GM12878 (cell line): Measurements from ENCODE around the gene LRRC63. TPM values are rescaled to one million over a fixed set of nuclear protein-coding genes. Genes with fewer than 3 reads are reported as not detected.

ENCODE experiments used
- ATAC-seq: fragments of 200-7000 bp; cut with Tn5 transposase; 3 replicates; pipeline ENCODE4 v1.9.1; 2020; ENCODE audit warnings: mild to moderate bottlenecking, moderate library complexity
- BruUV-seq: library from RNA; stranded (reverse); fragments of 400-500 nt; replicated peaks from 2 replicates; lab custom pipeline; 2021; lab: Mats Ljungman, UMichigan
- CTCF ChIA-PET: fragments of 300-600 bp; sonication (Branson Sonifier 250); formaldehyde crosslinking; extraction: SDS; loops from one replicate; lab custom pipeline; 2021; ENCODE audit warnings: inconsistent platforms; lab: Yijun Ruan, JAX
- POLR2A ChIA-PET: fragments of 350-600 bp; formaldehyde crosslinking; extraction: SDS; loops from one replicate; lab custom pipeline; 2021; ENCODE audit warnings: inconsistent platforms; lab: Charles Lee
- RAD21 ChIA-PET: fragments of 300-600 bp; sonication (Branson Sonifier 250); formaldehyde crosslinking; loops from one replicate; lab custom pipeline; 2023; ENCODE audit warnings: antibody characterized with exemption; ENCODE audit not compliant: unreplicated experiment; lab: Charles Lee
- SMC1A ChIA-PET: fragments of 300-600 bp; sonication (Branson Sonifier 250); formaldehyde crosslinking; loops from one replicate; lab custom pipeline; 2023; ENCODE audit not compliant: unreplicated experiment, uncharacterized antibody; lab: Charles Lee
- DNase-seq: peaks from one replicate; pipeline ENCODE4 v3.0.0-alpha.2; 2011; ENCODE audit warnings: low read depth, low spot score
- FAIRE-seq: peaks from 3 replicates; lab custom pipeline; 2011; peaks lifted over from hg19 to GRCh38; lab: Jason Lieb, UNC
- H2AFZ ChIP-seq: 2 replicates; pipeline ENCODE4 v1.6.0; 2011; ENCODE audit warnings: low read depth, low read length, control low read depth; ENCODE audit not compliant: control insufficient read depth
- H3K27ac ChIP-seq: 2 replicates; pipeline ENCODE4 v1.5.1; 2011; ENCODE audit warnings: control low read depth; ENCODE audit not compliant: control insufficient read depth, insufficient read depth
- H3K27me3 ChIP-seq, 2 experiments: replicated peaks in 1 of 2; 2 replicates each; pipeline versions ENCODE4 v1.6.0 to v1.6.1; 2011; ENCODE audit warnings: low read length in 1 of 2; ENCODE audit not compliant: control insufficient read depth in 2 of 2, insufficient read depth in 2 of 2
- H3K36me3 ChIP-seq, 2 experiments: 2 replicates each; pipeline ENCODE4 v1.5.1; 2011; ENCODE audit warnings: low read length in 1 of 2; ENCODE audit not compliant: control insufficient read depth in 2 of 2, insufficient read depth in 2 of 2
- H3K4me1 ChIP-seq: 2 replicates; pipeline ENCODE4 v1.6.1; 2011; ENCODE audit warnings: mild to moderate bottlenecking, low read length, moderate library complexity, mixed read lengths; ENCODE audit not compliant: control insufficient read depth, insufficient read depth
- H3K4me2 ChIP-seq: 2 replicates; pipeline ENCODE4 v1.6.0; 2011; ENCODE audit warnings: control low read depth; ENCODE audit not compliant: control insufficient read depth, insufficient read depth
- H3K4me3 ChIP-seq: fragments of 200-600 bp; sonication (generic); 2 replicates; pipeline ENCODE4 v1.5.1; 2016
- H3K79me2 ChIP-seq: 2 replicates; pipeline ENCODE4 v1.6.0; 2011; ENCODE audit warnings: low read length; ENCODE audit not compliant: control insufficient read depth, insufficient read depth
- H3K9ac ChIP-seq: 2 replicates; pipeline ENCODE4 v1.8.0; 2011; ENCODE audit warnings: low read length, control low read depth, mixed read lengths; ENCODE audit not compliant: control insufficient read depth, insufficient read depth
- H3K9me3 ChIP-seq: replicated peaks from 3 replicates; pipeline ENCODE4 v1.5.1; 2011; ENCODE audit warnings: mild to moderate bottlenecking, low read length; ENCODE audit not compliant: control insufficient read depth, insufficient read depth
- H4K20me1 ChIP-seq: 2 replicates; pipeline ENCODE4 v1.6.0; 2011; ENCODE audit not compliant: control insufficient read depth, insufficient read depth
- CHD4 ChIP-seq: fragments of 200-600 bp; sonication (generic); IDR thresholded peaks from 2 replicates; pipeline ENCODE4 v1.6.1; 2016; ENCODE audit warnings: mild to moderate bottlenecking
- DPF2 ChIP-seq: fragments of 450-650 bp; IDR thresholded peaks from 2 replicates; pipeline ENCODE4 v1.6.1; 2017; ENCODE audit warnings: mild to moderate bottlenecking
- KDM1A ChIP-seq: fragments of 200-600 bp; sonication (generic); IDR thresholded peaks from 2 replicates; pipeline ENCODE4 v1.6.1; 2016; ENCODE audit warnings: borderline replicate concordance
- MEF2B ChIP-seq: fragments of 450-650 bp; IDR thresholded peaks from 2 replicates; pipeline ENCODE4 v1.6.1; 2018; ENCODE audit warnings: mild to moderate bottlenecking, moderate library complexity; ENCODE audit not compliant: partially characterized antibody, poor library complexity, severe bottlenecking
- MXI1 ChIP-seq: fragments of 150-350 bp; IDR thresholded peaks from 2 replicates; pipeline ENCODE4 v1.6.1; 2011; ENCODE audit warnings: low read depth, mild to moderate bottlenecking, inconsistent platforms, low read length, improper control_type of control experiment
- POLR2AphosphoS2 ChIP-seq: IDR thresholded peaks from 2 replicates; pipeline ENCODE4 v1.6.1; 2011; ENCODE audit warnings: low read depth, mild to moderate bottlenecking, low read length, improper control_type of control experiment, moderate library complexity
- ZNF207 ChIP-seq: fragments of 450-650 bp; IDR thresholded peaks from 2 replicates; pipeline ENCODE4 v1.6.1; 2014; ENCODE audit warnings: antibody characterized with exemption, mild to moderate bottlenecking, borderline replicate concordance
- WGBS: methylation state at CpG from one replicate; pipeline ENCODE4 v1.1.6; 2016; ENCODE audit warnings: low lambda C conversion rate; ENCODE audit not compliant: insufficient replicate concordance, insufficient coverage; ENCODE audit errors: missing lambda C conversion rate; 5-methylcytosine and 5-hydroxymethylcytosine counted together
- in situ Hi-C: fragments of 300-500 bp; cut with MboI; formaldehyde crosslinking; loops from 9 replicates; pipeline ENCODE4 v1.14.3; 2018; ENCODE audit warnings: mixed read lengths
- intact Hi-C: fragments of 100-400 bp; cut with micrococcal nuclease; formaldehyde crosslinking; loops from one replicate; pipeline ENCODE4 v1.14.2; 2022; ENCODE audit not compliant: unreplicated experiment
- polyA plus RNA-seq, 11 experiments: library from polyadenylated mRNA; depleted of rRNA in 4 of 11; unstranded in 6 of 11; stranded (reverse) in 5 of 11; fragments of >200 nt; fragmentation: Nextera tagmentation in 4 of 11; fragmentation: Illumina TruSeq in 1 of 11; extraction: Ambion mirVana in 4 of 11; extraction: Trizol in 1 of 11; gene quantifications; 1 replicate in 1 of 11; 2 replicates in 10 of 11; pipeline versions ENCODE4 v1.2.1 to v1.2.3, GENCODE V29; 2011 to 2016; ENCODE audit warnings: inconsistent platforms in 2 of 11, missing spikeins in 2 of 11, low read depth in 1 of 11
- total RNA-seq, 4 experiments: library from RNA; depleted of rRNA in 3 of 4; stranded (reverse); fragments of >200 nt in 3 of 4; fragmentation: Illumina TruSeq in 1 of 4; extraction: Trizol in 1 of 4; gene quantifications; 2 replicates each; pipeline versions ENCODE4 v1.2.1 to v1.2.3, GENCODE V29; 2013 to 2021
- TF ChIP-seq, protein P1 (sequence below): fragments of 450-650 bp; IDR thresholded peaks from 2 replicates; pipeline ENCODE4 v1.6.1; 2017; ENCODE audit warnings: mild to moderate bottlenecking, moderate library complexity
- TF ChIP-seq, protein P2 (sequence below): fragments of 450-650 bp; IDR thresholded peaks from 2 replicates; pipeline ENCODE4 v1.6.1; 2018; ENCODE audit warnings: borderline replicate concordance, mild to moderate bottlenecking; ENCODE audit not compliant: partially characterized antibody

LRRC63 gene
- total and polyA plus RNA-seq, 10 of the 15 experiments (the other 5 are each of a cell fraction or from before 2014, with no cell fraction given), result 0.34 to 0.98 (median 0.76) TPM; not detected in 1

DNA sequence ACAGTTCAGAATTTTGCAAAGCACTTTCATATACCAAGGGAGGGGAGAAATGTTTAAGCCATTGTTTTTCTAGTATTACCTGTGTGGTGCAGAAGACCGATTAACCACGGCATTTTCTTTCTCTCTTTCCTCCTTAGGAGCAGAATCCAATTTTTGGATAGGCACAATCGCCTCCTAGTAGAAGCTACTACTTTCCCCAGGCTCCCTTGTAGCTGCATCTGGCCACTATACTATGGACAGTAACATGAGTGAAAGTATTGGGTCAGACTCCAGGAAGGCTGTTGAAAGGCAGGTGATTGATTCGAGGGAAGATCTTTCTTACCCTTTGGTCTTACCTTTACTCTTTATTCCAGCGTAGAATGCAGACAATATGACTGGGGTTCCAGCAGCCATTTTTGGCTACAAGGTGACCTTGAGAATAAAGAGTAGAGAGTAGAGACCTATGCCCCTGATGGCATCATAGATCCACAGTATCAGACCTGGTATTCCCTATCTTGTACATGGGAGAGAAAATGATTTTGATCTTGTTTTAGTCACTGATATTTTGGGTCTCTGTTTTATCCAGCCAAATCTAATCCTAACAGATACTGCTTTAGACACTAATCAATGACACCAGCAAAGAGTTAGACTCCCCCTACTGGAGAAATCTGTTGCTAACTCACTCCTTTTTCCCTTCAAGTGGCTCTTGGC lies 77.0 kb downstream of the LRRC63 start (continued):
- no peak for TF ChIP-seq MEF2B
- no peak for TF ChIP-seq POLR2AphosphoS2
- TF ChIP-seq KDM1A, result no peak

DNA sequence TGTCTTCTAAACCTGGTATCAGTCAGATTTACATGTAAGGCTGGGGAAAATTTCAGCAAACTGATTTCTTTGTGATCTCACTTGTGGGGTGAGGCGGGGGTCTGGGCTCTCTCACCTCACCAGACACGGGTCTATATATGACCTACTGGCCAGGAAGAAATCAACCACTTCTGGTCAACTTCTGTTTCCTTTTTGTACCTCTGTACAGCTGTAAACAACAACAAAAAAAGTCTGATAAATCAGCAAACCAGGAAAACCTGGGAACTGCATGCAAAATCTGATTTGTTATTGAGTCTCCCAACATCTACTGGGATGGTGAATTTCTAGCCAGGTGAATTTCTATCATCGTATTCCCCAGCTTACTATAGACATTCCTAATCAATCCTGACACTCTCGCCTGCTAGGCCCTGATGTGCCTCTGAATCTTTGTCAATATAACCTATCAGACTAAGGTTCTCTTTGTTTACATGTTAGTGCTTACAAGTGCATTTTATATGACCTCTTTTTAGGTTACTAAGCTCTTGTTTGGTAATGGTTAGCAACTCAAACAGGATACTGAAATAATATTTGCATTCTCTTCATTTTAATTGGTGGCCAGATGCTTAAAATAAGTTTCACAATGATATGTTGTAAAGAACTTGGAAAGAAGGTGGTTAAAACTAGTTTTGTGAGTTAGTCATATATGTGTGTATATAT lies 77.7 kb downstream of the LRRC63 start:
- no peaks in the 10 kb centered on the region for H3K36me3 ChIP-seq
- DNase-seq, result no peak
- TF ChIP-seq CHD4 (no peak), MXI1 (no peak), DPF2 (no peak), ZNF207 (no peak)
- TF ChIP-seq, protein P1, sequence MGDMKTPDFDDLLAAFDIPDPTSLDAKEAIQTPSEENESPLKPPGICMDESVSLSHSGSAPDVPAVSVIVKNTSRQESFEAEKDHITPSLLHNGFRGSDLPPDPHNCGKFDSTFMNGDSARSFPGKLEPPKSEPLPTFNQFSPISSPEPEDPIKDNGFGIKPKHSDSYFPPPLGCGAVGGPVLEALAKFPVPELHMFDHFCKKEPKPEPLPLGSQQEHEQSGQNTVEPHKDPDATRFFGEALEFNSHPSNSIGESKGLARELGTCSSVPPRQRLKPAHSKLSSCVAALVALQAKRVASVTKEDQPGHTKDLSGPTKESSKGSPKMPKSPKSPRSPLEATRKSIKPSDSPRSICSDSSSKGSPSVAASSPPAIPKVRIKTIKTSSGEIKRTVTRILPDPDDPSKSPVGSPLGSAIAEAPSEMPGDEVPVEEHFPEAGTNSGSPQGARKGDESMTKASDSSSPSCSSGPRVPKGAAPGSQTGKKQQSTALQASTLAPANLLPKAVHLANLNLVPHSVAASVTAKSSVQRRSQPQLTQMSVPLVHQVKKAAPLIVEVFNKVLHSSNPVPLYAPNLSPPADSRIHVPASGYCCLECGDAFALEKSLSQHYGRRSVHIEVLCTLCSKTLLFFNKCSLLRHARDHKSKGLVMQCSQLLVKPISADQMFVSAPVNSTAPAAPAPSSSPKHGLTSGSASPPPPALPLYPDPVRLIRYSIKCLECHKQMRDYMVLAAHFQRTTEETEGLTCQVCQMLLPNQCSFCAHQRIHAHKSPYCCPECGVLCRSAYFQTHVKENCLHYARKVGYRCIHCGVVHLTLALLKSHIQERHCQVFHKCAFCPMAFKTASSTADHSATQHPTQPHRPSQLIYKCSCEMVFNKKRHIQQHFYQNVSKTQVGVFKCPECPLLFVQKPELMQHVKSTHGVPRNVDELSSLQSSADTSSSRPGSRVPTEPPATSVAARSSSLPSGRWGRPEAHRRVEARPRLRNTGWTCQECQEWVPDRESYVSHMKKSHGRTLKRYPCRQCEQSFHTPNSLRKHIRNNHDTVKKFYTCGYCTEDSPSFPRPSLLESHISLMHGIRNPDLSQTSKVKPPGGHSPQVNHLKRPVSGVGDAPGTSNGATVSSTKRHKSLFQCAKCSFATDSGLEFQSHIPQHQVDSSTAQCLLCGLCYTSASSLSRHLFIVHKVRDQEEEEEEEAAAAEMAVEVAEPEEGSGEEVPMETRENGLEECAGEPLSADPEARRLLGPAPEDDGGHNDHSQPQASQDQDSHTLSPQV, result no peak
- TF ChIP-seq, protein P2, sequence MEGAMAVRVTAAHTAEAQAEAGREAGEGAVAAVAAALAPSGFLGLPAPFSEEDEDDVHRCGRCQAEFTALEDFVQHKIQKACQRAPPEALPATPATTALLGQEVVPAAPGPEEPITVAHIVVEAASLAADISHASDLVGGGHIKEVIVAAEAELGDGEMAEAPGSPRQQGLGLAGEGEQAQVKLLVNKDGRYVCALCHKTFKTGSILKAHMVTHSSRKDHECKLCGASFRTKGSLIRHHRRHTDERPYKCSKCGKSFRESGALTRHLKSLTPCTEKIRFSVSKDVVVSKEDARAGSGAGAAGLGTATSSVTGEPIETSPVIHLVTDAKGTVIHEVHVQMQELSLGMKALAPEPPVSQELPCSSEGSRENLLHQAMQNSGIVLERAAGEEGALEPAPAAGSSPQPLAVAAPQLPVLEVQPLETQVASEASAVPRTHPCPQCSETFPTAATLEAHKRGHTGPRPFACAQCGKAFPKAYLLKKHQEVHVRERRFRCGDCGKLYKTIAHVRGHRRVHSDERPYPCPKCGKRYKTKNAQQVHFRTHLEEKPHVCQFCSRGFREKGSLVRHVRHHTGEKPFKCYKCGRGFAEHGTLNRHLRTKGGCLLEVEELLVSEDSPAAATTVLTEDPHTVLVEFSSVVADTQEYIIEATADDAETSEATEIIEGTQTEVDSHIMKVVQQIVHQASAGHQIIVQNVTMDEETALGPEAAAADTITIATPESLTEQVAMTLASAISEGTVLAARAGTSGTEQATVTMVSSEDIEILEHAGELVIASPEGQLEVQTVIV, result no peak

More for the DNA sequence above, 77.7 kb downstream of the LRRC63 start:
- Histone ChIP-seq H3K9me3 (no peaks in the 10 kb centered on the region), H2AFZ (peak overlapping the region; percentile 72), H3K9ac (no peak overlapping the region), H3K27me3 (no peaks in the 10 kb centered on the region), H3K4me3 (no peak overlapping the region), H3K4me1 (no peaks in the 10 kb centered on the region), H3K27ac (no peak overlapping the region), H3K4me2 (no peak overlapping the region; the same call in 1 of the 2 replicates), H3K79me2 (peaks cover 6% of the 10 kb centered on the region), H4K20me1 (no peaks in the 10 kb centered on the region)
- 29% methylated on average over 4 of the region's 4 CpGs for WGBS
- in situ Hi-C loops, result no loop called here
- ATAC-seq (peak; percentile 34), FAIRE-seq (no peak)
- SMC1A ChIA-PET, result interaction anchor here (0.6 to 1.7 kb wide), 8 partner anchors 8 to 482 kb away, joined by 3 to 4 read pairs (median 4); no protein-coding TSS in a partner anchor
- POLR2A ChIA-PET, result interaction anchor here (0.6 kb wide), 1 partner anchor 520 kb away, joined by 4 read pairs; no protein-coding TSS in a partner anchor
- BruUV-seq, result no TSS peak
- intact Hi-C loops, result loop anchor here (2.0 to 5.0 kb wide), 2 partner anchors 107 to 129 kb away; partner anchors contain the start of gene LCP1
- CTCF ChIA-PET, result interaction anchor here (0.8 to 7.1 kb wide), 13 partner anchors 11 to 665 kb away, joined by 3 to 57 read pairs (median 4); no protein-coding TSS in a partner anchor
- RAD21 ChIA-PET, result interaction anchor here (0.9 to 2.0 kb wide), 3 partner anchors 15 to 561 kb away, joined by 3 to 5 read pairs (median 5); no protein-coding TSS in a partner anchor
